HCT116 (cell line): ENCODE measurements around the gene SYNE1. TPM values are rescaled to one million over a fixed set of nuclear protein-coding genes. Genes with fewer than 3 reads are reported as not detected.

ENCODE experiments used
- ATAC-seq: fragments of 200-7000 bp; cut with Tn5 transposase; 2 replicates; pipeline ENCODE4 v1.9.1; 2020; ENCODE audit warnings: mild to moderate bottlenecking, moderate library complexity
- BruUV-seq: library from RNA; stranded (reverse); fragments of 400-500 nt; replicated peaks from 2 replicates; lab custom pipeline; 2021; lab: Mats Ljungman, UMichigan
- CTCF ChIA-PET: fragments of 300-600 bp; sonication (Branson Sonifier 250); formaldehyde crosslinking; loops from one replicate; lab custom pipeline; 2021; ENCODE audit warnings: antibody characterized with exemption; lab: Charles Lee
- POLR2A ChIA-PET: fragments of 300-600, 350-600 bp; sonication (Branson Sonifier 250); formaldehyde crosslinking; loops from one replicate; lab custom pipeline; 2021; ENCODE audit warnings: antibody characterized with exemption; lab: Charles Lee
- RAD21 ChIA-PET, 2 experiments: fragments of 300-600 bp; sonication (Branson Sonifier 250); formaldehyde crosslinking; loops; one replicate each; lab custom pipeline; 2023; ENCODE audit warnings: low total read pairs in 2 of 2; ENCODE audit not compliant: uncharacterized antibody in 2 of 2, unreplicated experiment in 2 of 2, low non-redundant PET in 1 of 2; lab: Charles Lee
- DNase-seq: peaks from one replicate; pipeline ENCODE4 v3.0.0-alpha.2; 2010; ENCODE audit warnings: low read depth, low spot score
- H2AFZ ChIP-seq: fragments of 200-600 bp; shearing (Covaris generic), sonication (generic); 2 replicates; pipeline ENCODE4 v1.6.1; 2017; ENCODE audit warnings: low read depth, mixed run types, mixed read lengths, antibody characterized with exemption, low read length; ENCODE audit not compliant: poor library complexity, severe bottlenecking
- H3K27ac ChIP-seq: 2 replicates; pipeline ENCODE4 v1.5.1; 2012; ENCODE audit warnings: low read depth, low read length
- H3K27me3 ChIP-seq: fragments of 200-600 bp; sonication (generic); 2 replicates; pipeline ENCODE4 v1.6.1; 2016; ENCODE audit warnings: mixed run types, low read length, mixed read lengths; ENCODE audit not compliant: insufficient read depth
- H3K36me3 ChIP-seq, 2 experiments: fragments of 200-500 bp in 1 of 2; fragments of 200-600 bp in 1 of 2; sonication (Bioruptor generic) in 1 of 2; sonication (generic) in 1 of 2; 2 replicates each; pipeline versions ENCODE4 v1.5.1 to v1.6.1; 2014 to 2016; ENCODE audit warnings: low read length in 2 of 2, inconsistent platforms in 1 of 2, mixed read lengths in 1 of 2, mixed run types in 1 of 2; ENCODE audit not compliant: insufficient read depth in 2 of 2, control insufficient read depth in 1 of 2
- H3K4me1 ChIP-seq, 2 experiments: fragments of 200-600 bp in 1 of 2; sonication (generic) in 1 of 2; 2 replicates each; pipeline versions ENCODE4 v1.5.1 to v1.6.1; 2012 to 2017; ENCODE audit warnings: low read length in 2 of 2, inconsistent platforms in 1 of 2, mild to moderate bottlenecking in 1 of 2, mixed read lengths in 1 of 2, mixed run types in 1 of 2, moderate library complexity in 1 of 2; ENCODE audit not compliant: insufficient read depth in 2 of 2, control insufficient read depth in 1 of 2
- H3K4me2 ChIP-seq: fragments of 200-600 bp; sonication (generic); 2 replicates; pipeline ENCODE4 v1.6.1; 2017; ENCODE audit warnings: mixed run types, low read length, mixed read lengths
- H3K4me3 ChIP-seq, 2 experiments: fragments of 200-600 bp in 1 of 2; sonication (generic) in 1 of 2; replicated peaks in 1 of 2; 2 replicates each; pipeline ENCODE4 v1.5.1; 2011 to 2016; ENCODE audit warnings: low read length in 2 of 2, control low read depth in 1 of 2, low read depth in 1 of 2, mild to moderate bottlenecking in 1 of 2, mixed read lengths in 1 of 2, mixed run types in 1 of 2
- H3K79me2 ChIP-seq: fragments of 200-600 bp; sonication (generic); 2 replicates; pipeline ENCODE4 v1.6.1; 2017; ENCODE audit warnings: mild to moderate bottlenecking, mixed run types, low read length, moderate library complexity, mixed read lengths; ENCODE audit not compliant: insufficient read depth
- H3K9ac ChIP-seq: fragments of 200-600 bp; sonication (generic); 2 replicates; pipeline ENCODE4 v1.6.1; 2016; ENCODE audit warnings: low read length, mixed read lengths
- H3K9me2 ChIP-seq: fragments of 200-600 bp; sonication (generic), shearing (Covaris generic); 2 replicates; pipeline ENCODE4 v1.6.1; 2017; ENCODE audit warnings: mixed run types, mild to moderate bottlenecking, moderate library complexity; ENCODE audit not compliant: insufficient read depth
- H3K9me3 ChIP-seq, 2 experiments: fragments of 200-500 bp in 1 of 2; fragments of 200-600 bp in 1 of 2; sonication (Bioruptor generic) in 1 of 2; sonication (generic) in 1 of 2; 2 replicates each; pipeline ENCODE4 v1.6.1; 2014 to 2017; ENCODE audit warnings: low read length in 2 of 2, mixed read lengths in 2 of 2, inconsistent platforms in 1 of 2, low read depth in 1 of 2, mild to moderate bottlenecking in 1 of 2, mixed run types in 1 of 2, moderate library complexity in 1 of 2; ENCODE audit not compliant: control insufficient read depth in 1 of 2, insufficient read depth in 1 of 2
- H4K20me1 ChIP-seq: fragments of 200-600 bp; sonication (generic), shearing (Covaris generic); 2 replicates; pipeline ENCODE4 v1.6.1; 2017; ENCODE audit warnings: mixed run types, mild to moderate bottlenecking, moderate library complexity; ENCODE audit not compliant: insufficient read depth
- CEBPB ChIP-seq: IDR thresholded peaks from 2 replicates; pipeline ENCODE4 v1.6.1; 2012; ENCODE audit warnings: low read depth
- CTCF ChIP-seq, 3 experiments: fragments of 200-600 bp in 1 of 3; sonication (generic) in 1 of 3; IDR thresholded peaks in 2 of 3; conservative IDR thresholded peaks in 1 of 3; 2 replicates each; pipeline ENCODE4 v1.5.1; 2012 to 2017; ENCODE audit warnings: low read depth in 2 of 3, low read length in 2 of 3, antibody characterized with exemption in 1 of 3, borderline replicate concordance in 1 of 3, control low read depth in 1 of 3, mild to moderate bottlenecking in 1 of 3, mixed read lengths in 1 of 3, mixed run types in 1 of 3, moderate library complexity in 1 of 3; ENCODE audit not compliant: insufficient read depth in 1 of 3
- EGR1 ChIP-seq: IDR thresholded peaks from 2 replicates; pipeline ENCODE4 v1.6.1; 2012; ENCODE audit warnings: low read depth
- EZH2 ChIP-seq: fragments of 200-600 bp; sonication (generic); IDR thresholded peaks from 2 replicates; pipeline ENCODE4 v1.6.1; 2017; ENCODE audit warnings: antibody characterized with exemption, mixed run types
- EZH2phosphoT487 ChIP-seq: fragments of 200-600 bp; IDR thresholded peaks from 2 replicates; pipeline ENCODE4 v1.6.1; 2018; ENCODE audit warnings: antibody characterized with exemption, borderline replicate concordance
- POLR2A ChIP-seq: IDR thresholded peaks from 2 replicates; pipeline ENCODE4 v1.7.0; 2011; ENCODE audit warnings: borderline replicate concordance; ENCODE audit not compliant: insufficient read depth, insufficient read length; ENCODE audit errors: extremely low read depth
- POLR2AphosphoS5 ChIP-seq: IDR thresholded peaks from 2 replicates; pipeline ENCODE4 v1.6.1; 2011; ENCODE audit warnings: mild to moderate bottlenecking, low read depth, low read length, moderate library complexity
- RAD21 ChIP-seq: IDR thresholded peaks from 2 replicates; pipeline ENCODE4 v1.6.1; 2012; ENCODE audit warnings: low read depth, mild to moderate bottlenecking
- SP1 ChIP-seq: IDR thresholded peaks from 2 replicates; pipeline ENCODE4 v1.6.1; 2012; ENCODE audit warnings: low read depth
- YY1 ChIP-seq: IDR thresholded peaks from 2 replicates; pipeline ENCODE4 v1.6.1; 2011; ENCODE audit warnings: low read length, low read depth, moderate library complexity, mild to moderate bottlenecking; ENCODE audit not compliant: insufficient replicate concordance; ENCODE audit errors: extremely low read depth
- ZFX ChIP-seq: fragments of 450-650 bp; IDR thresholded peaks from 2 replicates; pipeline ENCODE4 v1.6.1; 2017
- intact Hi-C: fragments of 100-400 bp; cut with micrococcal nuclease; formaldehyde crosslinking; loops from 2 replicates; pipeline ENCODE4 v1.10.0; 2022
- total RNA-seq: library from RNA; stranded (reverse); gene quantifications from one replicate; pipeline ENCODE4 v1.2.1, GENCODE V29; 2021; ENCODE audit not compliant: unreplicated experiment
- TF ChIP-seq, protein P1 (sequence below): IDR thresholded peaks from 2 replicates; pipeline ENCODE4 v1.6.1; 2012

Gene SYNE1
- total RNA-seq, 1 experiment from 2014 or later, result 5.4 TPM

GRCh38 chr6:152124429-152125074, 512.6 kb downstream of the SYNE1 start:
- H3K9ac ChIP-seq, result no peak overlapping the region
- POLR2A ChIA-PET, result interaction anchor here (1.3 kb wide), 1 partner anchor 359 kb away, joined by 5 read pairs; no protein-coding TSS in a partner anchor
- DNase-seq (peak; percentile 56), ATAC-seq (peak; percentile 90)
- RAD21 ChIA-PET, result interaction anchor here (1.0 to 2.3 kb wide), 3 partner anchors 359 to 449 kb away, joined by 3 to 11 read pairs (median 7); no protein-coding TSS in a partner anchor
- H2AFZ ChIP-seq, result peak overlapping the region; percentile 62
- no peak overlapping the region for H3K4me3 ChIP-seq
- H3K4me1 ChIP-seq, result no peaks in the 10 kb centered on the region
- BruUV-seq, result no TSS peak
- CTCF ChIA-PET, result interaction anchor here (0.5 to 2.1 kb wide), 24 partner anchors 9 to 477 kb away, joined by 3 to 44 read pairs (median 4); no protein-coding TSS in a partner anchor
- no peaks in the 10 kb centered on the region for H3K36me3 ChIP-seq
- intact Hi-C loops, result loop anchor here (1.0 kb wide), 1 partner anchor 359 kb away; no protein-coding TSS in a partner anchor
- H3K9me2 ChIP-seq, result no peaks in the 10 kb centered on the region
- H3K9me3 ChIP-seq, result no peaks in the 10 kb centered on the region
- H3K4me2 ChIP-seq, result no peak overlapping the region
- no peak overlapping the region for H3K27ac ChIP-seq
- no peaks in the 10 kb centered on the region for H4K20me1 ChIP-seq
- TF ChIP-seq RAD21, result peak; percentile 93
- no peak for TF ChIP-seq EGR1
- TF ChIP-seq CTCF (IDR thresholded peaks at IDR 0.05 in 2 of 3, conservative IDR thresholded peaks at IDR 0.05 in 1 of 3; ENCODE audit: borderline replicate concordance in 1 of 3, insufficient read depth in 1 of 3, low read depth in 2 of 3, low read length in 2 of 3), result peak; percentile 72 to 88 (median 83)
- H3K27me3 ChIP-seq, result no peaks in the 10 kb centered on the region
- H3K79me2 ChIP-seq, result no peaks in the 10 kb centered on the region

DNA sequence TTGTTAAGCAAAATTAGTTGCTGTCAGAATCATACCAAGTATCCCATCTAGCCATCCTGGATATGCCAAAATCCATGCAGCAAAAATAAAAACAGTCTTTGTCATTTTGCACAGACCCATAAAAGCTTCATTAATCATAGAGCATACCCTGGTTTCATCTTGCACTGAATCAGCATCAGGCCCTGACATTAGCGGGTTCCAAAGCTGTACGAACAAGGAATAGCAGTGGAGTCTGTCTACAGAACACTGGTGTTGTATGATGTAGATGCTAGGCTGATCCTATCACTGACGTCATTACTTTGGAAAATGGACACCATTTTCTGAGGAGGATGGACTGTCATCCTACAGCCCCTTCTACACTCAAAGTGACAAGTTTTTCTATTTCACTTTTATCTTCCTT, 514.1 kb downstream of the SYNE1 start:
- no TSS peak for BruUV-seq
- no peak for ATAC-seq
- Histone ChIP-seq H3K27me3 (no peaks in the 10 kb centered on the region), H2AFZ (no peak overlapping the region), H3K9ac (no peak overlapping the region), H3K4me2 (no peak overlapping the region), H3K36me3 (no peaks in the 10 kb centered on the region), H3K79me2 (no peaks in the 10 kb centered on the region), H3K27ac (no peak overlapping the region), H3K9me3 (no peaks in the 10 kb centered on the region), H3K4me3 (no peak overlapping the region), H4K20me1 (no peaks in the 10 kb centered on the region), H3K4me1 (no peaks in the 10 kb centered on the region), H3K9me2 (no peaks in the 10 kb centered on the region)
- RAD21 ChIA-PET, result no interaction called here
- POLR2A ChIA-PET, result no interaction called here
- CTCF ChIA-PET, result interaction anchor here (0.7 to 2.5 kb wide), 2 partner anchors 357 kb away, joined by 4 to 10 read pairs; no protein-coding TSS in a partner anchor
- DNase-seq, result no peak
- TF ChIP-seq CEBPB (no peak), YY1 (no peak), EZH2 (no peak), EZH2phosphoT487 (no peak), POLR2AphosphoS5 (no peak), SP1 (no peak), EGR1 (no peak), ZFX (no peak), POLR2A (no peak)
- TF ChIP-seq, protein P1, sequence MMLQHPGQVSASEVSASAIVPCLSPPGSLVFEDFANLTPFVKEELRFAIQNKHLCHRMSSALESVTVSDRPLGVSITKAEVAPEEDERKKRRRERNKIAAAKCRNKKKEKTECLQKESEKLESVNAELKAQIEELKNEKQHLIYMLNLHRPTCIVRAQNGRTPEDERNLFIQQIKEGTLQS, result no peak
- intact Hi-C loops, result no loop called here
